ENCODE data around the gene IL15RA. TPM values are rescaled to one million over a fixed set of nuclear protein-coding genes. Genes with fewer than 3 reads are reported as not detected.

The IL15RA gene
- total and polyA plus RNA-seq, 4 donors, result 6.6 to 10.7 (median 9.4) TPM

DNA sequence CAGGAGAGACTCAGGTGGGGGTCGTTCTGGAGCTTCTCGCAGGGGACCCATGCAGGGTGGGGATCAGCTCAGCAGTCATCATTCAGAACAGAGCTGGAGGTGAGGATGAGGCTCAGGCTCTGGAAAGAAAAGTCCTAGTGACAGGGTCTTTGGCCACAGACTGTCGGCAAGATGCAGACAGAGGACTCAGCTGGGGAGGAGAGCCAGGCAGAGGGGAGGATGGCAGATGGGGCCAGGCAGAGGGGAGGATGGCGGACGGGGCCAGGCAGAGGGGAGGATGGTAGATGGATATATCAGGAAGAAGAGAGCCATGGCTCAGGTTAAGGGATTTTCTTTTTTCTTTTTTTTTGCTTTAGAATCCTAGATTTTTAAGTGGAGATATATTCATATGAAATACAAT is 7.7 kb upstream of the IL15RA start:
- TF ChIP-seq SP1 (IDR thresholded peaks at IDR 0.05) (no peak), RXRA (IDR thresholded peaks at IDR 0.05) (no peak), ATF3 (IDR thresholded peaks at IDR 0.05) (no peak), RAD21 (IDR thresholded peaks at IDR 0.05) (no peak), CTCF (IDR thresholded peaks at IDR 0.05; ENCODE audit: low read depth, low read length, missing input control) (no peak), YY1 (IDR thresholded peaks at IDR 0.05) (no peak), HNF4G (IDR thresholded peaks at IDR 0.05) (no peak), EGR1 (IDR thresholded peaks at IDR 0.05; ENCODE audit: low read depth in 2 of 2) (no peak), HNF4A (conservative IDR thresholded peaks at IDR 0.05) (no peak), JUND (IDR thresholded peaks at IDR 0.05) (no peak), TAF1 (conservative IDR thresholded peaks at IDR 0.05) (no peak), FOXA2 (IDR thresholded peaks at IDR 0.05) (no peak), FOXA1 (IDR thresholded peaks at IDR 0.05) (no peak), GABPA (IDR thresholded peaks at IDR 0.05 in 1 of 2, conservative IDR thresholded peaks at IDR 0.05 in 1 of 2) (no peak)
- TF ChIP-seq, protein P1, sequence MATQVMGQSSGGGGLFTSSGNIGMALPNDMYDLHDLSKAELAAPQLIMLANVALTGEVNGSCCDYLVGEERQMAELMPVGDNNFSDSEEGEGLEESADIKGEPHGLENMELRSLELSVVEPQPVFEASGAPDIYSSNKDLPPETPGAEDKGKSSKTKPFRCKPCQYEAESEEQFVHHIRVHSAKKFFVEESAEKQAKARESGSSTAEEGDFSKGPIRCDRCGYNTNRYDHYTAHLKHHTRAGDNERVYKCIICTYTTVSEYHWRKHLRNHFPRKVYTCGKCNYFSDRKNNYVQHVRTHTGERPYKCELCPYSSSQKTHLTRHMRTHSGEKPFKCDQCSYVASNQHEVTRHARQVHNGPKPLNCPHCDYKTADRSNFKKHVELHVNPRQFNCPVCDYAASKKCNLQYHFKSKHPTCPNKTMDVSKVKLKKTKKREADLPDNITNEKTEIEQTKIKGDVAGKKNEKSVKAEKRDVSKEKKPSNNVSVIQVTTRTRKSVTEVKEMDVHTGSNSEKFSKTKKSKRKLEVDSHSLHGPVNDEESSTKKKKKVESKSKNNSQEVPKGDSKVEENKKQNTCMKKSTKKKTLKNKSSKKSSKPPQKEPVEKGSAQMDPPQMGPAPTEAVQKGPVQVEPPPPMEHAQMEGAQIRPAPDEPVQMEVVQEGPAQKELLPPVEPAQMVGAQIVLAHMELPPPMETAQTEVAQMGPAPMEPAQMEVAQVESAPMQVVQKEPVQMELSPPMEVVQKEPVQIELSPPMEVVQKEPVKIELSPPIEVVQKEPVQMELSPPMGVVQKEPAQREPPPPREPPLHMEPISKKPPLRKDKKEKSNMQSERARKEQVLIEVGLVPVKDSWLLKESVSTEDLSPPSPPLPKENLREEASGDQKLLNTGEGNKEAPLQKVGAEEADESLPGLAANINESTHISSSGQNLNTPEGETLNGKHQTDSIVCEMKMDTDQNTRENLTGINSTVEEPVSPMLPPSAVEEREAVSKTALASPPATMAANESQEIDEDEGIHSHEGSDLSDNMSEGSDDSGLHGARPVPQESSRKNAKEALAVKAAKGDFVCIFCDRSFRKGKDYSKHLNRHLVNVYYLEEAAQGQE (IDR thresholded peaks at IDR 0.05), result no peak
- DNase-seq (ENCODE audit: low spot score), result no peak
- Histone ChIP-seq H3K27me3 (ENCODE audit: control insufficient read depth in 4 of 4, insufficient read depth in 4 of 4, low read length in 3 of 4) (no peaks in the 10 kb centered on the region), H3K9ac (ENCODE audit: low read depth in 1 of 2, low read length in 2 of 2) (no peak overlapping the region), H3K9me3 (ENCODE audit: control insufficient read depth in 4 of 4, low read length in 3 of 4) (no peaks in the 10 kb centered on the region), H3K27ac (ENCODE audit: low read depth in 1 of 2, low read length in 2 of 2) (no peak overlapping the region), H3K4me3 (ENCODE audit: low read depth in 1 of 3, low read length in 3 of 3) (no peak overlapping the region), H3K36me3 (ENCODE audit: control insufficient read depth in 4 of 4, insufficient read depth in 3 of 4, low read depth in 1 of 4, low read length in 3 of 4) (no peaks in the 10 kb centered on the region), H3K4me1 (ENCODE audit: control insufficient read depth in 4 of 4, insufficient read depth in 4 of 4, low read length in 3 of 4) (no peaks in the 10 kb centered on the region)
- 93% methylated on average over 5 of the region's 5 CpGs for WGBS

- Histone ChIP-seq H3K4me3 (ENCODE audit: low read depth in 1 of 3, low read length in 3 of 3) (no peak overlapping the region), H3K36me3 (ENCODE audit: control insufficient read depth in 4 of 4, insufficient read depth in 3 of 4, low read depth in 1 of 4, low read length in 3 of 4) (no peaks in the 10 kb centered on the region), H3K27me3 (ENCODE audit: control insufficient read depth in 4 of 4, insufficient read depth in 4 of 4, low read length in 3 of 4) (no peaks in the 10 kb centered on the region), H3K9me3 (ENCODE audit: control insufficient read depth in 4 of 4, low read length in 3 of 4) (no peaks in the 10 kb centered on the region), H3K27ac (ENCODE audit: low read depth in 1 of 2, low read length in 2 of 2) (no peak overlapping the region), H3K4me1 (ENCODE audit: control insufficient read depth in 4 of 4, insufficient read depth in 4 of 4, low read length in 3 of 4) (peaks cover 0 to 1% (median 0%) of the 10 kb centered on the region in 4 donors), H3K9ac (ENCODE audit: low read depth in 1 of 2, low read length in 2 of 2) (no peak overlapping the region)
- no peak for DNase-seq (ENCODE audit: low spot score)
- TF ChIP-seq RAD21 (IDR thresholded peaks at IDR 0.05) (no peak), ATF3 (IDR thresholded peaks at IDR 0.05) (no peak), EGR1 (IDR thresholded peaks at IDR 0.05; ENCODE audit: low read depth in 2 of 2) (no peak), FOXA1 (IDR thresholded peaks at IDR 0.05) (no peak), HNF4G (IDR thresholded peaks at IDR 0.05) (no peak), CTCF (IDR thresholded peaks at IDR 0.05; ENCODE audit: low read depth, low read length, missing input control) (no peak), ZBTB33 (IDR thresholded peaks at IDR 0.05) (no peak)
- TF ChIP-seq, protein P2, sequence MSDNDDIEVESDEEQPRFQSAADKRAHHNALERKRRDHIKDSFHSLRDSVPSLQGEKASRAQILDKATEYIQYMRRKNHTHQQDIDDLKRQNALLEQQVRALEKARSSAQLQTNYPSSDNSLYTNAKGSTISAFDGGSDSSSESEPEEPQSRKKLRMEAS (IDR thresholded peaks at IDR 0.05), result no peak
- TF ChIP-seq, protein P1 (IDR thresholded peaks at IDR 0.05), result no peak
- WGBS, result 87% methylated on average over 9 of the region's 9 CpGs
These were observed 6.4 kb upstream of the IL15RA start for GRCh38 chr10:5983774-5984173.
